H1 (cell line): ENCODE data around the gene ILKAP. TPM values are rescaled to one million over a fixed set of nuclear protein-coding genes. Genes with fewer than 3 reads are reported as not detected.

Source experiments
- CTCF ChIA-PET: fragments of 300-600 bp; sonication (Branson Sonifier 250); formaldehyde crosslinking; loops from one replicate; lab custom pipeline; 2021; ENCODE audit not compliant: partially characterized antibody; lab: Charles Lee
- POLR2A ChIA-PET: fragments of 300-600 bp; sonication (Branson Sonifier 250); formaldehyde crosslinking; loops from one replicate; lab custom pipeline; 2021; ENCODE audit warnings: inconsistent platforms; ENCODE audit not compliant: partially characterized antibody; lab: Charles Lee
- DNase-seq, 2 experiments: peaks; one replicate each; pipeline versions ENCODE4 v3.0.0 to v3.0.0-alpha.2; 2010 to 2022; ENCODE audit warnings: low spot score in 2 of 2, low read depth in 1 of 2, mixed read lengths in 1 of 2
- FAIRE-seq: peaks from 2 replicates; lab custom pipeline; 2011; peaks lifted over from hg19 to GRCh38; lab: Jason Lieb, UNC
- H2AFZ ChIP-seq: 2 replicates; pipeline ENCODE4 v1.8.1; 2012; ENCODE audit warnings: low read length, inconsistent platforms
- H2AK5ac ChIP-seq: 2 replicates; pipeline ENCODE4 v1.6.1; 2013; ENCODE audit warnings: low read depth, low read length
- H2BK120ac ChIP-seq: replicated peaks from 2 replicates; pipeline ENCODE3; 2013; ENCODE audit warnings: low read depth, low read length, inconsistent platforms
- H2BK12ac ChIP-seq: 2 replicates; pipeline ENCODE4 v1.6.1; 2013; ENCODE audit warnings: low read depth, low read length
- H2BK15ac ChIP-seq: 2 replicates; pipeline ENCODE4 v1.6.1; 2013; ENCODE audit warnings: low read length
- H2BK20ac ChIP-seq: 2 replicates; pipeline ENCODE4 v1.6.1; 2013; ENCODE audit warnings: low read length
- H2BK5ac ChIP-seq: 2 replicates; pipeline ENCODE4 v1.6.1; 2013; ENCODE audit warnings: low read depth, low read length
- H3K14ac ChIP-seq: 2 replicates; pipeline ENCODE4 v1.6.1; 2013; ENCODE audit warnings: inconsistent platforms; ENCODE audit not compliant: insufficient read length
- H3K18ac ChIP-seq: 2 replicates; pipeline ENCODE4 v1.6.1; 2013; ENCODE audit warnings: low read length; ENCODE audit errors: extremely low read depth
- H3K23ac ChIP-seq: 2 replicates; pipeline ENCODE4 v1.6.1; 2013; ENCODE audit warnings: inconsistent platforms; ENCODE audit not compliant: insufficient read length
- H3K23me2 ChIP-seq: 2 replicates; pipeline ENCODE4 v1.6.1; 2013; ENCODE audit warnings: low read depth, low read length
- H3K27ac ChIP-seq: 2 replicates; pipeline ENCODE4 v1.6.1; 2011; ENCODE audit warnings: low read depth, low read length, inconsistent platforms
- H3K27me3 ChIP-seq, 4 experiments: replicated peaks in 1 of 4; 1 replicate in 1 of 4; 2 replicates in 3 of 4; pipeline versions ENCODE4 v1.6.1 to v1.8.1; 2011 to 2013; ENCODE audit warnings: low read length in 3 of 4, mild to moderate bottlenecking in 3 of 4, inconsistent platforms in 2 of 4, mixed read lengths in 2 of 4, moderate library complexity in 1 of 4; ENCODE audit not compliant: control insufficient read depth in 3 of 4, insufficient read depth in 3 of 4; ENCODE audit errors: extremely low read depth in 1 of 4
- H3K36me3 ChIP-seq, 4 experiments: 2 replicates each; pipeline versions ENCODE4 v1.6.1 to v1.8.1; 2011 to 2013; ENCODE audit warnings: mild to moderate bottlenecking in 4 of 4, low read length in 3 of 4, moderate library complexity in 2 of 4, control low read depth in 1 of 4, inconsistent platforms in 1 of 4; ENCODE audit not compliant: insufficient read depth in 4 of 4, control insufficient read depth in 2 of 4
- H3K4ac ChIP-seq: replicated peaks from 2 replicates; pipeline ENCODE3; 2013; ENCODE audit warnings: low read length, low read depth, mixed read lengths, inconsistent platforms; ENCODE audit not compliant: insufficient read length
- H3K4me1 ChIP-seq, 4 experiments: replicated peaks in 1 of 4; 1 replicate in 1 of 4; 2 replicates in 3 of 4; pipeline versions ENCODE4 v1.6.1 to v1.8.1; 2011 to 2013; ENCODE audit warnings: low read length in 3 of 4, inconsistent platforms in 2 of 4, mixed read lengths in 1 of 4; ENCODE audit not compliant: insufficient read depth in 4 of 4, control insufficient read depth in 3 of 4
- H3K4me2 ChIP-seq, 2 experiments: 2 replicates each; pipeline versions ENCODE4 v1.6.1 to v1.8.1; 2011 to 2013; ENCODE audit warnings: low read depth in 2 of 2, low read length in 2 of 2, control low read depth in 1 of 2, inconsistent platforms in 1 of 2, mild to moderate bottlenecking in 1 of 2; ENCODE audit not compliant: insufficient read depth in 1 of 2
- H3K4me3 ChIP-seq, 4 experiments: fragments of 200-600, 300-600 bp in 1 of 4; sonication (generic), shearing (Covaris generic), sonication (Bioruptor Twin) in 1 of 4; 2 replicates each; pipeline versions ENCODE4 v1.5.1 to v1.8.1; 2011 to 2016; ENCODE audit warnings: low read length in 4 of 4, low read depth in 3 of 4, control low read depth in 2 of 4, inconsistent platforms in 2 of 4, mild to moderate bottlenecking in 2 of 4, mixed read lengths in 1 of 4, moderate library complexity in 1 of 4; ENCODE audit not compliant: insufficient read depth in 2 of 4; ENCODE audit errors: extremely low read depth in 1 of 4
- H3K56ac ChIP-seq: replicated peaks from 2 replicates; pipeline ENCODE3; 2013; ENCODE audit warnings: low read depth, mild to moderate bottlenecking, mixed read lengths, low read length, inconsistent platforms; ENCODE audit not compliant: insufficient read length
- H3K79me1 ChIP-seq: 2 replicates; pipeline ENCODE4 v1.6.1; 2013; ENCODE audit warnings: low read depth, low read length, control low read depth
- H3K79me2 ChIP-seq, 2 experiments: 2 replicates each; pipeline versions ENCODE4 v1.6.1 to v1.8.1; 2012 to 2013; ENCODE audit warnings: low read length in 2 of 2, mild to moderate bottlenecking in 2 of 2, inconsistent platforms in 1 of 2; ENCODE audit not compliant: insufficient read depth in 2 of 2, control insufficient read depth in 1 of 2
- H3K9ac ChIP-seq, 4 experiments: replicated peaks in 1 of 4; 1 replicate in 1 of 4; 2 replicates in 3 of 4; pipeline versions ENCODE4 v1.6.1 to v1.8.1; 2011 to 2013; ENCODE audit warnings: low read depth in 3 of 4, low read length in 3 of 4, control low read depth in 2 of 4, mild to moderate bottlenecking in 2 of 4, moderate library complexity in 2 of 4, inconsistent platforms in 1 of 4; ENCODE audit errors: extremely low read depth in 1 of 4
- H3K9me3 ChIP-seq, 2 experiments: 2 replicates each; pipeline versions ENCODE4 v1.6.1 to v1.8.1; 2012 to 2013; ENCODE audit warnings: mild to moderate bottlenecking in 2 of 2, moderate library complexity in 2 of 2, control low read depth in 1 of 2, inconsistent platforms in 1 of 2, low read depth in 1 of 2, low read length in 1 of 2, mixed read lengths in 1 of 2; ENCODE audit not compliant: insufficient read depth in 2 of 2
- H4K20me1 ChIP-seq, 2 experiments: replicated peaks in 1 of 2; 2 replicates each; pipeline versions ENCODE3 to v1.8.1; 2011 to 2013; ENCODE audit warnings: inconsistent platforms in 2 of 2, low read length in 2 of 2, mild to moderate bottlenecking in 1 of 2; ENCODE audit not compliant: insufficient read depth in 2 of 2, control insufficient read depth in 1 of 2
- H4K5ac ChIP-seq: 2 replicates; pipeline ENCODE4 v1.6.1; 2013; ENCODE audit warnings: low read length, low read depth, mixed read lengths, inconsistent platforms; ENCODE audit not compliant: insufficient read length
- H4K8ac ChIP-seq: 2 replicates; pipeline ENCODE4 v1.8.0; 2013; ENCODE audit warnings: mild to moderate bottlenecking, moderate library complexity, low read length, inconsistent platforms; ENCODE audit not compliant: insufficient read depth; ENCODE audit errors: extremely low read depth
- H4K91ac ChIP-seq: replicated peaks from 2 replicates; pipeline ENCODE3; 2013; ENCODE audit warnings: low read length, mixed read lengths, inconsistent platforms; ENCODE audit not compliant: insufficient read length
- BRCA1 ChIP-seq: IDR thresholded peaks from 2 replicates; pipeline ENCODE4 v1.6.1; 2012; ENCODE audit warnings: low read depth, low read length, improper control_type of control experiment
- RAD21 ChIP-seq, 2 experiments: IDR thresholded peaks in 1 of 2; conservative IDR thresholded peaks in 1 of 2; 2 replicates each; pipeline ENCODE4 v1.6.1; 2011; ENCODE audit warnings: low read depth in 2 of 2, low read length in 2 of 2, improper control_type of control experiment in 1 of 2, inconsistent platforms in 1 of 2, mild to moderate bottlenecking in 1 of 2, moderate library complexity in 1 of 2
- YY1 ChIP-seq: IDR thresholded peaks from 2 replicates; pipeline ENCODE4 v1.6.1; 2011; ENCODE audit warnings: low read depth, mild to moderate bottlenecking, low read length
- WGBS, 2 experiments: shearing (Covaris generic) in 1 of 2; methylation state at CpG; one replicate each; pipeline versions ENCODE4 v1.1.6 to v1.1.7; 2013 to 2015; ENCODE audit warnings: low lambda C conversion rate in 2 of 2, mixed read lengths in 2 of 2, inconsistent platforms in 1 of 2, low coverage in 1 of 2, missing lambda C conversion rate in 1 of 2; ENCODE audit not compliant: insufficient replicate concordance in 2 of 2, insufficient coverage in 1 of 2, insufficient read length in 1 of 2; ENCODE audit errors: extremely low coverage in 1 of 2, missing lambda C conversion rate in 1 of 2; 5-methylcytosine and 5-hydroxymethylcytosine counted together
- polyA plus RNA-seq, 7 experiments: library from polyadenylated mRNA; depleted of rRNA in 3 of 7; stranded (reverse) in 5 of 7; unstranded in 2 of 7; fragments of >200 nt in 5 of 7; fragments of 200-250 nt in 2 of 7; gene quantifications; 1 replicate in 5 of 7; 2 replicates in 1 of 7; 4 replicates in 1 of 7; pipeline versions ENCODE4 v1.2.1 to v1.2.3, GENCODE V29; 2011 to 2013; ENCODE audit warnings: missing spikeins in 2 of 7, mixed read lengths in 2 of 7
- total RNA-seq: library from RNA; stranded (reverse); fragmentation: NEBNext Ultra II Directional; extraction: Animal tissue kit (Norgen Biotek cat#: 25700); gene quantifications from 2 replicates; pipeline ENCODE4 v1.2.1, GENCODE V29; 2021
- TF ChIP-seq, protein P1 (sequence below), 3 experiments: IDR thresholded peaks; 1 replicate in 2 of 3; 2 replicates in 1 of 3; pipeline versions ENCODE4 v1.5.1 to v1.6.1; 2011; ENCODE audit warnings: low read length in 3 of 3, mild to moderate bottlenecking in 3 of 3, inconsistent platforms in 2 of 3, low read depth in 1 of 3, moderate library complexity in 1 of 3; ENCODE audit not compliant: insufficient read depth in 1 of 3; ENCODE audit errors: control extremely low read depth in 1 of 3

ILKAP gene
- total and polyA plus RNA-seq, 2 of the 8 experiments (the other 6 are each of a cell fraction or from before 2014, with no cell fraction given): 23.5 to 33.8 TPM

DNA sequence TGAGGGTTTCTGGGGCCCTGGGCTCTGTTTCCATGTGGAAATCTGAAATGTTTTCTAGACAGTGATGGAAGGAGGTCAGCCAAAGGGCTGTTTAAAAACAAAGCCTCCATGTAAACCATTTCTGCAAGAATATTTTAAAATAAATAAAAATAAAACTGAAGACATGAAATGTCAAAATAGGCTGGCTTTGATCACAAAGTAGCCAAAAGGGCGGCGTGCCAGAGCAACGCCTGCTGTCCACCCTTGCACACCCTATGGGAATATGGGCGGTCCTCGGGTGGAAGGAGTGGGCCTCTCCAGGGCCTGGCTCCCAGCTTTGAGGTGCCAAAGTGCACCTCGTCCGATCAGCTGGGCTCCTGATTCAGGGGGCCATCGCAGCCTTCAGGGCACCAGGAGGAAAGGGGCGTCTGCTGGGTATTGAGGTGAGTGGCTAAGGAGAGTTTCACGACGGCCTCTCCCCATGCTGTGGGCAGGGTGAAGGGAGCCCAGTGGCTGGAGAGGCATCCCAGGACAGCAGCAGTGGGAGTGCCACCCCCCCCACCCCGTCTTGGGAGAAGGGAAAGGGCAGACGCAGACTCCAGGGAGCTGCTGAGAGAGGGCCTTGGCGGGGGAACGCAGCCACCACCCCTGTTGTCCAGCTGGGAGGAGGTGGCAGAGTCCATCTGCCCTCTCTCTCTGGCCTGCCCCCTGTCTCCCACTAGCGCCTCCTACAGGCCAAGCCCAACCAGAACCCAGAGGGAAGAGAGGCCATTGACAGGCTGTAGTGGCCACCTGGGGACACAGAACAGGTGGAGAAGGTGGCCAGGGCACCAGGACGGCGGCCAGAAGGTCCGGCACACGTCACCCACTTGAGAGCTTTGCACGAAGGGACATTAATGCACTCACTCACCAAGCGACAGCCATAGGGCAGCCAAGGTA is 50.5 kb downstream of the ILKAP start:
- CTCF ChIA-PET: interaction anchor here (0.6 to 6.4 kb wide), 8 partner anchors 12 to 53 kb away, joined by 3 to 72 read pairs (median 4); partner anchors contain the start of genes ESPNL and KLHL30
- H3K27me3 ChIP-seq: peaks cover 0 to 12% (median 8%) of the 10 kb centered on the region in 4 experiments; a peak in 5 of 7 replicates
- no peak overlapping the region for H3K4me3 ChIP-seq
- no peak overlapping the region for H2BK120ac ChIP-seq
- no peaks in the 10 kb centered on the region for H4K20me1 ChIP-seq
- no peaks in the 10 kb centered on the region for H3K79me1 ChIP-seq
- FAIRE-seq (no peak), DNase-seq (no peak)
- H2BK15ac ChIP-seq: no peak overlapping the region; the same call in 1 of the 2 replicates
- no peak overlapping the region for H3K4ac ChIP-seq
- H3K27ac ChIP-seq: no peak overlapping the region
- peaks cover 0 to 15% (median 8%) of the 10 kb centered on the region in 4 experiments; a peak in 6 of 7 replicates for H3K4me1 ChIP-seq
- POLR2A ChIA-PET: interaction anchor here (0.6 to 1.5 kb wide), 2 partner anchors 11 to 87 kb away, joined by 3 to 7 read pairs; partner anchors contain the start of gene HES6
- no peak overlapping the region for H3K23ac ChIP-seq
- TF ChIP-seq, protein P1, sequence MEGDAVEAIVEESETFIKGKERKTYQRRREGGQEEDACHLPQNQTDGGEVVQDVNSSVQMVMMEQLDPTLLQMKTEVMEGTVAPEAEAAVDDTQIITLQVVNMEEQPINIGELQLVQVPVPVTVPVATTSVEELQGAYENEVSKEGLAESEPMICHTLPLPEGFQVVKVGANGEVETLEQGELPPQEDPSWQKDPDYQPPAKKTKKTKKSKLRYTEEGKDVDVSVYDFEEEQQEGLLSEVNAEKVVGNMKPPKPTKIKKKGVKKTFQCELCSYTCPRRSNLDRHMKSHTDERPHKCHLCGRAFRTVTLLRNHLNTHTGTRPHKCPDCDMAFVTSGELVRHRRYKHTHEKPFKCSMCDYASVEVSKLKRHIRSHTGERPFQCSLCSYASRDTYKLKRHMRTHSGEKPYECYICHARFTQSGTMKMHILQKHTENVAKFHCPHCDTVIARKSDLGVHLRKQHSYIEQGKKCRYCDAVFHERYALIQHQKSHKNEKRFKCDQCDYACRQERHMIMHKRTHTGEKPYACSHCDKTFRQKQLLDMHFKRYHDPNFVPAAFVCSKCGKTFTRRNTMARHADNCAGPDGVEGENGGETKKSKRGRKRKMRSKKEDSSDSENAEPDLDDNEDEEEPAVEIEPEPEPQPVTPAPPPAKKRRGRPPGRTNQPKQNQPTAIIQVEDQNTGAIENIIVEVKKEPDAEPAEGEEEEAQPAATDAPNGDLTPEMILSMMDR (IDR thresholded peaks at IDR 0.05; ENCODE audit: control extremely low read depth in 1 of 3, insufficient read depth in 1 of 3, low read depth in 1 of 3, low read length in 3 of 3): peak in 2 of 3 experiments; percentile 52 to 64; a peak in 3 of 4 replicates
- peak; percentile 14 to 22; a peak in 2 of 4 replicates for TF ChIP-seq RAD21 (IDR thresholded peaks at IDR 0.05 in 1 of 2, conservative IDR thresholded peaks at IDR 0.05 in 1 of 2; ENCODE audit: low read depth in 2 of 2, low read length in 2 of 2)
- TF ChIP-seq BRCA1: no peak
- 0 out of 2 replicates have a peak, but pooled peaks have one; percentile 19 for TF ChIP-seq YY1
- no peak overlapping the region for H2BK5ac ChIP-seq
- H2AK5ac ChIP-seq: no peak overlapping the region
- no peak overlapping the region for H2AFZ ChIP-seq
- H3K23me2 ChIP-seq: peaks cover 1% of the 10 kb centered on the region; the same call in 1 of the 2 replicates
- H3K18ac ChIP-seq: no peak overlapping the region
- H3K14ac ChIP-seq: no peak overlapping the region
- 87% methylated on average over 18 of the region's 22 CpGs; no CpG with 5 or more reads in 1 of the 2 experiments for WGBS, 2 experiments
- no peaks in the 10 kb centered on the region for H3K79me2 ChIP-seq
- no peak overlapping the region for H3K56ac ChIP-seq
- no peak overlapping the region for H3K9ac ChIP-seq
- no peak overlapping the region for H4K91ac ChIP-seq
- H4K5ac ChIP-seq: no peak overlapping the region
- no peaks in the 10 kb centered on the region for H3K9me3 ChIP-seq
- no peak overlapping the region for H4K8ac ChIP-seq
- no peak overlapping the region for H2BK12ac ChIP-seq
- no peak overlapping the region for H3K4me2 ChIP-seq
- no peaks in the 10 kb centered on the region for H3K36me3 ChIP-seq
- H2BK20ac ChIP-seq: no peak overlapping the region
